ENCODE results near the gene PDLIM1.
"Not testable (repeated sequence)": the region's sequence is repeated elsewhere in the genome, so short reads cannot be mapped to it uniquely, and the experiment has no call there.

DNA sequence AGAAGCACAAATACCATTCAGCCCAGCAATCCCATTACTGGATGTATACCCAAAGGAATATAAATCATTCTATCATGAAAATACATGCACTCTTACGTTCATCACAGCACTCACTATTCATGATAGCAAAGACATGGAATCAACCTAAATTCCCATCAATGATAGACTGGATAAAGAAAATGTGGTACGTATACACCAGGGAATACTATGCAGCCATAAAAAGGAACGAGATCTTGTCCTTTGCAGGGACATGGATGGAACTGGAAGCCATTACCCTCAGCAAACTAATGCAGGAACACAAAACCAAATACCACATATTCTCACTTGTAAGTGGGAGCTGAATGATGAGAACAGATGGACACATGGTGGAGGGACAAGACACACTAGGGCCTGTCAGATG lies 50.7 kb downstream of the PDLIM1 start:
- not testable (repeated sequence) for TF ChIP-seq CTCF (conservative IDR thresholded peaks at IDR 0.05; ENCODE audit: low read depth in 2 of 2); EZH2phosphoT487 (IDR thresholded peaks at IDR 0.05; ENCODE audit: unreplicated experiment); JUNB (IDR thresholded peaks at IDR 0.05; ENCODE audit: unreplicated experiment); NANOG (IDR thresholded peaks at IDR 0.05; ENCODE audit: borderline replicate concordance); REST (IDR thresholded peaks at IDR 0.05; ENCODE audit: unreplicated experiment); POLR2AphosphoS5 (IDR thresholded peaks at IDR 0.05; ENCODE audit: low read depth)
